Testis (tissue), 5 donors: ENCODE measurements around the gene LIMS2. TPM values are rescaled to one million over a fixed set of nuclear protein-coding genes. Genes with fewer than 3 reads are reported as not detected.

Experiments
- DNase-seq: peaks from one replicate; pipeline ENCODE4 v3.0.0-alpha.2; 2019
- H3K27ac ChIP-seq, 2 donors: fragments of 200-600 bp; sonication (generic); one replicate each; pipeline ENCODE4 v1.5.1; 2019
- H3K27me3 ChIP-seq: fragments of 200-600 bp; sonication (generic); one replicate; pipeline ENCODE4 v1.5.1; 2019
- H3K36me3 ChIP-seq: fragments of 200-600 bp; sonication (generic); one replicate; pipeline ENCODE4 v1.5.1; 2017; ENCODE audit warnings: low read depth; ENCODE audit errors: missing control alignments
- H3K4me1 ChIP-seq: fragments of 200-600 bp; sonication (generic); one replicate; pipeline ENCODE4 v1.5.1; 2019
- H3K4me3 ChIP-seq, 2 donors: fragments of 200-600 bp; sonication (generic); one replicate each; pipeline ENCODE4 v1.5.1; 2017 to 2019
- H3K9me3 ChIP-seq: fragments of 200-600 bp; sonication (generic); one replicate; pipeline ENCODE4 v1.5.1; 2017
- POLR2A ChIP-seq: fragments of 450-650 bp; IDR thresholded peaks from one replicate; pipeline ENCODE4 v1.6.1; 2017; ENCODE audit warnings: antibody characterized with exemption, mild to moderate bottlenecking, moderate library complexity
- WGBS, 2 donors: methylation state at CpG; one replicate each; pipeline ENCODE4 v1.1.5; 2018; 5-methylcytosine and 5-hydroxymethylcytosine counted together
- intact Hi-C: fragments of 100-400 bp; cut with DNase I; formaldehyde crosslinking; loops from one replicate; pipeline ENCODE4 v1.15.1; 2023; ENCODE audit warnings: low total_unique reads
- long read RNA-seq, 2 donors: transcript quantifications; one replicate each; lab custom pipeline, GENCODE V29; 2026
- polyA plus RNA-seq: library from polyadenylated mRNA; stranded (reverse); fragments of 350-450 nt; fragmentation: Illumina TruSeq; extraction: RNeasy Lipid Tissue Mini Kit (QIAGEN cat#74804); gene quantifications from one replicate; pipeline ENCODE4 v1.2.3, GENCODE V29; 2014; ENCODE audit warnings: low read depth, low replicate concordance; ENCODE audit not compliant: insufficient read depth
- total RNA-seq, 2 donors: library from RNA; depleted of rRNA; stranded (reverse); fragments of >200 nt; gene quantifications; one replicate each; pipeline ENCODE4 v1.2.3, GENCODE V29; 2016
- TF ChIP-seq, protein P1 (sequence below), 3 experiments: fragments of 450-650 bp in 2 of 3; fragments of 200-600 bp in 1 of 3; sonication (generic) in 1 of 3; IDR thresholded peaks; one replicate each; pipeline ENCODE4 v1.5.1; 2016 to 2019; ENCODE audit warnings: antibody characterized with exemption in 3 of 3, mild to moderate bottlenecking in 2 of 3, moderate library complexity in 1 of 3

The LIMS2 gene, protein sequence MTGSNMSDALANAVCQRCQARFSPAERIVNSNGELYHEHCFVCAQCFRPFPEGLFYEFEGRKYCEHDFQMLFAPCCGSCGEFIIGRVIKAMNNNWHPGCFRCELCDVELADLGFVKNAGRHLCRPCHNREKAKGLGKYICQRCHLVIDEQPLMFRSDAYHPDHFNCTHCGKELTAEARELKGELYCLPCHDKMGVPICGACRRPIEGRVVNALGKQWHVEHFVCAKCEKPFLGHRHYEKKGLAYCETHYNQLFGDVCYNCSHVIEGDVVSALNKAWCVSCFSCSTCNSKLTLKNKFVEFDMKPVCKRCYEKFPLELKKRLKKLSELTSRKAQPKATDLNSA
- total RNA-seq (10 to 100 TPM; 19.0 to 19.3 TPM), polyA plus RNA-seq (23.6 TPM)
- long read RNA-seq, donor 1, transcript LIMS2-201 (10 exons, 2,111 nt), result minor isoform, 7 of 17 reads
- long read RNA-seq, donor 1, transcript LIMS2-202 (10 exons, 2,045 nt), result major isoform, 8 of 17 reads
- long read RNA-seq, donor 1, partial matches to known transcripts, result 0 of 17 reads
- long read RNA-seq, donor 1, other reads (novel, unspliced or antisense), result 0 of 17 reads
- long read RNA-seq, donor 2, partial matches to known transcripts, result 0 of 3 reads
- long read RNA-seq, donor 2, other reads (novel, unspliced or antisense), result 0 of 3 reads

DNA sequence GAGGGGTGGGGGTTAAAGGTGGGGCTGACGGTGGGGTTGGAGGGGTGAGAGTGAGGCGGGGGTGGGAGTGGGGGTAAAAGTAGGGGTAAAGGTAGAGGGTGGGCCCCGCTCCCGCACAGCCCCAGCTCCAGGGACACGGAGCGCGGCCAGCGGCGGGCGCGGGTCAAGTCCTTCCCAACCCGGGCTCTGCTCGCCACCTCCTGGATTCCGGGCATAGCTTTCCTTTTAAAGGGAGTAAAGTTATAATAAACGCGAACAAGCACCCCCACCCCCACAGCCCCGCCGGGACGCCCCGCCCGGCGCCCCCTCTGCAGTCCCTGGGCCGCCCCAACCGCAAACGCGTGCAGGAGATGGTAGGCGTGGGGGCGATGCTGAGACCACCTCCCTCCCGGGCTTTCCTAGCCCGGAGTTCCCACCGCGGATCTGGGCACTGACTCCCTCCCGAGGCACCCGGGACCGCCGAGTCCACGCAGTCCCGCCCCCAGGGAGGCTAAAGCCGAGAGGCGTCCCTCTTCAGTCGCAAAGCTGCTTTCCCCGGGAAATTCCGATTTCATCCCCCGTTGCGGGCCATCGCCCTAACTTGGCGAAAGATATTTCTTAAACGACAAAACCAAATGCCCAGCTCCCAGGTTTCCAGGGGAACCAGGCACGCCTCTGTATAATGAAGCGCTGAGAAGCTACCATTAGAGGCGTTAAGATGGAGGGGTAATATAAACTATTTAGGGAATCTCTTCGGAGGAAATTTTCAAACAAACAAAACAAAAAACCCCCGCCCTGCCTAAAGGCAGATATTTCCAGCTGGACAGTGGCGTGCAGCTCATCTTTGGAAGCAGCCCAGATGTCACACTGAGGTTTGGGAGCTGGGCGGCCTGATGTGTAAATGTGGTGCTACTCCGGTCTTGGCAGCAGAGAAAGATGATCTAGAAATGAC lies at the start of gene LIMS2:
Gene LIMS2 (minus strand): TSS at position 200 of the 931 bp plus-strand sequence. CDS start 506 bp downstream, outside the sequence.
- WGBS, 2 donors, result 1 to 2% methylated on average over 28 to 53 of the region's 56 CpGs

DNA sequence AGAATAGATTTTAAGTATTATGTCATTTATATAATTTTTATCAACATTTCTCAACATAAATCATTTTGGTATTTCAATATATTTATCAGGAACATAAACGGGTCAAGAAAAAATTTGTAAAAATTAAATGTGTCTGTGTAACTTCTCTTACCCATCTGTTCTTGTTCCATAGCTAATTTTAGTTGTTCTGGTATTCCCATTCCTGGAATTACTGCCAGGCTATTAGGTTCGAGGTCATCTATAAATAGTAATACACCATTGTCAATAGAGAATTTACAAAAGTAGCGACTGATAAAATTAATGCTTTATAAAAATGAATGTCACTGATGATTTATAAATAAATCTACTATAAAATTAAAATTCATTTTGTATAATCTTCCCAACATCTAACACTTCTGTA lies 47.5 kb upstream of the LIMS2 start:
- WGBS, 2 donors, result 58 to 68% methylated on average over 3 of the region's 3 CpGs
- Histone ChIP-seq H3K4me1 (no peaks in the 10 kb centered on the region), H3K9me3 (no peaks in the 10 kb centered on the region), H3K36me3 (no peaks in the 10 kb centered on the region), H3K27ac (no peak overlapping the region), H3K4me3 (no peak overlapping the region), H3K27me3 (no peaks in the 10 kb centered on the region)
- TF ChIP-seq POLR2A, result no peak
- TF ChIP-seq, protein P1, sequence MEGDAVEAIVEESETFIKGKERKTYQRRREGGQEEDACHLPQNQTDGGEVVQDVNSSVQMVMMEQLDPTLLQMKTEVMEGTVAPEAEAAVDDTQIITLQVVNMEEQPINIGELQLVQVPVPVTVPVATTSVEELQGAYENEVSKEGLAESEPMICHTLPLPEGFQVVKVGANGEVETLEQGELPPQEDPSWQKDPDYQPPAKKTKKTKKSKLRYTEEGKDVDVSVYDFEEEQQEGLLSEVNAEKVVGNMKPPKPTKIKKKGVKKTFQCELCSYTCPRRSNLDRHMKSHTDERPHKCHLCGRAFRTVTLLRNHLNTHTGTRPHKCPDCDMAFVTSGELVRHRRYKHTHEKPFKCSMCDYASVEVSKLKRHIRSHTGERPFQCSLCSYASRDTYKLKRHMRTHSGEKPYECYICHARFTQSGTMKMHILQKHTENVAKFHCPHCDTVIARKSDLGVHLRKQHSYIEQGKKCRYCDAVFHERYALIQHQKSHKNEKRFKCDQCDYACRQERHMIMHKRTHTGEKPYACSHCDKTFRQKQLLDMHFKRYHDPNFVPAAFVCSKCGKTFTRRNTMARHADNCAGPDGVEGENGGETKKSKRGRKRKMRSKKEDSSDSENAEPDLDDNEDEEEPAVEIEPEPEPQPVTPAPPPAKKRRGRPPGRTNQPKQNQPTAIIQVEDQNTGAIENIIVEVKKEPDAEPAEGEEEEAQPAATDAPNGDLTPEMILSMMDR (IDR thresholded peaks at IDR 0.05), result no peak
- no peak for DNase-seq
- intact Hi-C loops, result no loop called here

More for the DNA sequence above, at the start of gene LIMS2:
- Histone ChIP-seq H3K36me3 (no peaks in the 10 kb centered on the region), H3K9me3 (no peaks in the 10 kb centered on the region), H3K4me1 (no peaks in the 10 kb centered on the region), H3K27me3 (no peaks in the 10 kb centered on the region), H3K27ac (peak within 1 kb of the TSS in 1 of 2 donors; percentile 68), H3K4me3 (peak within 1 kb of the TSS; percentile 61 to 64)
- TF ChIP-seq POLR2A, result no peak
- TF ChIP-seq, protein P1 (IDR thresholded peaks at IDR 0.05), result peak in 1 of 3 experiments; percentile 7
- intact Hi-C loops, result no loop called here
- peak; percentile 21 for DNase-seq

DNA sequence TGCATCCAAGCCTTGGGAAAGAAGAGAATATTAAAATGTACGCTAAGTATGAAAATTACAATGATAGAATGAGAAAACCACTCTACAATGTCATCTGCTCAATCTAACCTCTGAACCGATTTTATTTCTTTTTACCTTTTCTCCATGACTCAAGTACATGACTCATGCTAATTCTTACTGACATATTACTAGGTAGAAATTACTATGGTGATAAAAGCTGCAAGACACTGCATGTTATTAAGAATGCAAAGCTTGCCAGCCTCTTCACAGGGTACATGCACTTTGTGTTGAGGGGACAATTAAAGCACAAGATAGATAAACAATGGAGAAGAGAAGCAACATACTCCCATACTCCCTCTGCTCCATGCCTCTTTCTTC lies 46.6 kb upstream of the LIMS2 start:
- intact Hi-C loops, result no loop called here
- TF ChIP-seq POLR2A, result no peak
- TF ChIP-seq, protein P1 (IDR thresholded peaks at IDR 0.05), result no peak
- Histone ChIP-seq H3K36me3 (no peaks in the 10 kb centered on the region), H3K27ac (no peak overlapping the region), H3K4me1 (no peaks in the 10 kb centered on the region), H3K27me3 (no peaks in the 10 kb centered on the region), H3K9me3 (no peaks in the 10 kb centered on the region), H3K4me3 (no peak overlapping the region)
- WGBS, 2 donors, result 94 to 97% methylated on average over 2 of the region's 2 CpGs
- DNase-seq, result no peak

DNA sequence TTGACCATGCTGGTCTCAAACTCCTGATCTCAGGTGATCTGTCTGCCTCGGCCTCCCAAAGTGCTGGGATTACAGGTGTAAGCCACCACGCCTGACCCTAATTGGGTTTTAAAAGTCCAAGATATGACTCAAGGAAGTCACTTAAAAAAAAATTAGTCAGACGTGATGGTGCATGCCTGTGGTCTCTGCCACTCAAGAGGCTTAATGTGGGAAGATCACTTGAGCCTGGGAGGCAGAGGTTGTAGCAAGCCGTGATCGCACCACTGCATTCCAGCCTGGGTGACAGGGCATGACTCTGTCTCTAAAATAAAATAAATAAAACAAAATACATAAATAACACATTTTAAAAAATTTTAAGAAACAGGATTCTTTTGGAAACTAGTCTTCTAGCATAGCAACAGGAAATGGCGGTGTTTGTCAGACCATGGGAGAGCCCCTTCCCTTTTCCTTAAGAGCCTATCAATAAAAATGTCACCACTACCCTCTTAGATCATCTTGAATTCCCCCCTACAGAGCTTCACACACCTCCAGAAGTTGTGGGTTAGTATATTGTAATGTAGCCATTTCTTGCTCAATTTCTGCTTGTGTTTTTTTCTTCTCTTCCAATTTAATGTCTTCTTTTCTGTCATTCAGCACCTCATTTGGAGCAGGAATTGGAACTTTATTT lies 46.1 kb upstream of the LIMS2 start:
- WGBS, 2 donors, result 95% methylated on average over 6 of the region's 6 CpGs
- no peak overlapping the region for H3K27ac ChIP-seq
- no peaks in the 10 kb centered on the region for H3K9me3 ChIP-seq
- H3K36me3 ChIP-seq, result no peaks in the 10 kb centered on the region
- H3K4me1 ChIP-seq, result no peaks in the 10 kb centered on the region
- DNase-seq, result no peak
- intact Hi-C loops, result no loop called here
- H3K4me3 ChIP-seq, result no peak overlapping the region
- no peak for TF ChIP-seq POLR2A
- TF ChIP-seq, protein P1 (IDR thresholded peaks at IDR 0.05), result no peak
- no peaks in the 10 kb centered on the region for H3K27me3 ChIP-seq
